GM19043 (cell line): Measurements from ENCODE around the gene ACTN4.

Source experiments
- ATAC-seq: cut with Tn5 transposase; IDR thresholded peaks from one replicate; pipeline ENCODE4 v1.9.1; 2021; ENCODE audit warnings: low read depth; ENCODE audit not compliant: unreplicated experiment

The ACTN4 gene

GRCh38 chr19:38676023-38676877 is 28.8 kb downstream of the ACTN4 start:
- no peak for ATAC-seq

- ATAC-seq = no peak
Observed at GRCh38 chr19:38676878-38677646, 29.6 kb downstream of the ACTN4 start.

- no peak for ATAC-seq
Observed at GRCh38 chr19:38678217-38678890, 30.9 kb downstream of the ACTN4 start.

GRCh38 chr19:38678891-38679494 is 31.5 kb downstream of the ACTN4 start:
- no peak for ATAC-seq

GRCh38 chr19:38679839-38680238 is 32.4 kb downstream of the ACTN4 start:
- ATAC-seq = no peak

GRCh38 chr19:38682195-38682867 is 34.9 kb downstream of the ACTN4 start:
- ATAC-seq = no peak

- ATAC-seq = no peak
Observed at GRCh38 chr19:38682872-38683392, 35.5 kb downstream of the ACTN4 start.

GRCh38 chr19:38683393-38684077 is 36.1 kb downstream of the ACTN4 start:
- no peak for ATAC-seq

GRCh38 chr19:38684078-38684861 is 36.8 kb downstream of the ACTN4 start:
- ATAC-seq = no peak

- no peak for ATAC-seq
Observed at GRCh38 chr19:38684862-38685665, 37.6 kb downstream of the ACTN4 start.

- ATAC-seq = no peak
Observed at GRCh38 chr19:38685666-38686529, 38.4 kb downstream of the ACTN4 start.

GRCh38 chr19:38686530-38686888 is 39.1 kb downstream of the ACTN4 start:
- ATAC-seq = no peak

- ATAC-seq = no peak
Observed at GRCh38 chr19:38687837-38688378, 40.5 kb downstream of the ACTN4 start.

GRCh38 chr19:38690146-38690545 is 42.7 kb downstream of the ACTN4 start:
- ATAC-seq = no peak

- no peak for ATAC-seq
Observed at GRCh38 chr19:38690832-38691231, 43.4 kb downstream of the ACTN4 start.

- ATAC-seq = no peak
Observed at GRCh38 chr19:38691938-38692457, 44.5 kb downstream of the ACTN4 start.
